GM19240 (cell line): ENCODE measurements around the gene BATF.

Experiments
- DNase-seq: peaks from one replicate; pipeline ENCODE4 v3.0.0; 2011; ENCODE audit warnings: low spot score; ENCODE audit not compliant: insufficient read length

The BATF gene

GRCh38 chr14:75531660-75532317 lies 9.5 kb downstream of the BATF start:
- no peak for DNase-seq

- no peak for DNase-seq
These were observed 11.7 kb downstream of the BATF start for GRCh38 chr14:75533791-75534555.

- DNase-seq, result no peak
These were observed 13.1 kb downstream of the BATF start for GRCh38 chr14:75535164-75535898.

GRCh38 chr14:75537071-75537470 lies 14.8 kb downstream of the BATF start:
- DNase-seq, result no peak

- no peak for DNase-seq
These were observed 16.9 kb downstream of the BATF start for GRCh38 chr14:75539162-75539560.

- no peak for DNase-seq
These were observed 17.6 kb downstream of the BATF start for GRCh38 chr14:75539561-75540478.

- no peak for DNase-seq
These were observed 18.2 kb downstream of the BATF start for GRCh38 chr14:75540479-75540851.

GRCh38 chr14:75542588-75543091 lies 20.4 kb downstream of the BATF start:
- DNase-seq, result peak; percentile 79

GRCh38 chr14:75543253-75543652 lies 21.0 kb downstream of the BATF start:
- no peak for DNase-seq

- no peak for DNase-seq
These were observed 21.5 kb downstream of the BATF start for GRCh38 chr14:75543786-75544185.

GRCh38 chr14:75545907-75546306 lies 23.6 kb downstream of the BATF start:
- no peak for DNase-seq

GRCh38 chr14:75547552-75548250 lies 25.4 kb downstream of the BATF start:
- DNase-seq, result no peak

- no peak for DNase-seq
These were observed 26.3 kb downstream of the BATF start for GRCh38 chr14:75548544-75548943.

GRCh38 chr14:75549169-75549568 lies 26.9 kb downstream of the BATF start:
- no peak for DNase-seq

- no peak for DNase-seq
These were observed 28.8 kb downstream of the BATF start for GRCh38 chr14:75551021-75551420.

GRCh38 chr14:75553157-75553556 lies 30.9 kb downstream of the BATF start:
- no peak for DNase-seq

GRCh38 chr14:75553761-75554364 lies 31.6 kb downstream of the BATF start:
- DNase-seq, result no peak

GRCh38 chr14:75554482-75554881 lies 32.2 kb downstream of the BATF start:
- no peak for DNase-seq

- DNase-seq, result no peak
These were observed 36.2 kb downstream of the BATF start for GRCh38 chr14:75558440-75558839.

- no peak for DNase-seq
These were observed 36.8 kb downstream of the BATF start for GRCh38 chr14:75559045-75559444.
